HG03575 (cell line): ENCODE data around the gene FANCC.
"Not testable (repeated sequence)": the region's sequence is repeated elsewhere in the genome, so short reads cannot be mapped to it uniquely, and the experiment has no call there.

Experiments
- ATAC-seq: cut with Tn5 transposase; IDR thresholded peaks from one replicate; pipeline ENCODE4 v1.9.1; 2021; ENCODE audit not compliant: unreplicated experiment, insufficient number of reproducible peaks, low FRiP score; ENCODE audit errors: extremely low read depth

FANCC gene

DNA sequence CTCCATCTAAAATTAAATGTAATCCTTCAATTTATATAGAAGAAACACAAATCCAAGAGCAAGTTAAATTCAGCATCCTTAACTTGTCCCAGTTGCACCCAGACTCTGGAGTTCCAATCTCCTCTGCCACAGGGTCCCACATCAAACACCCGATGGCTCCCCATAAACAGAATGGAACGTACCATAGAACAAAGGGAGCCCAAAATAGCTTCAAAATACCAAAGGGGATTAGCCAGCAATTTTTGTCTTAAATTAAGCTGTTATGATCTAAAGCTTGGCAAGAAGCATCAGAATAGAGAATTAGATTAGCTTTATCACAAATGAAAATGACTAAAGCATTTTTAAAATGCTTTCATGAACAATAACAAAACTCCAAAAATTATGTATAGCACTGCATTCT is 112.8 kb downstream of the FANCC start:
- no peak for ATAC-seq

DNA sequence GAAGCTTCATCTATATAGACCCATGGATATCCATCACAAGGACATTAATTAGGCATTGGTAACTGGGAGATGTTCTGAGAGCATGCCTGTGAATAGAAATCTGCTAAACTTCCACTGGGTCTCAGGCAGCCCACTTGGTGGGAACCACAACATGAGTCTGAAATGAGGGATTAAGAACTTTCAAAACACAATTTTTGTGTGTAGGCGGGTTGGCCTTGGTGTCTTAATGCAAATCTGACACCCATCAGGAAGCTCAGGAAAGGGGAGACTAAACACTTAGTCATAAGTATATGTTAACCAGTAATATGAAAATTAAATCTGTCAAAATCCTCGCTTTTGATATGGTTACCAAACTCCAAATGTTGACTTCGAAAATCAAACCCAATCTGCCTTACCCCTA is 113.2 kb downstream of the FANCC start:
- no peak for ATAC-seq

- not testable (repeated sequence) for ATAC-seq
Observed at GRCh38 chr9:95203019-95203418, 114.5 kb downstream of the FANCC start.

- no peak for ATAC-seq
Observed at GRCh38 chr9:95202076-95202681, 115.3 kb downstream of the FANCC start.

DNA sequence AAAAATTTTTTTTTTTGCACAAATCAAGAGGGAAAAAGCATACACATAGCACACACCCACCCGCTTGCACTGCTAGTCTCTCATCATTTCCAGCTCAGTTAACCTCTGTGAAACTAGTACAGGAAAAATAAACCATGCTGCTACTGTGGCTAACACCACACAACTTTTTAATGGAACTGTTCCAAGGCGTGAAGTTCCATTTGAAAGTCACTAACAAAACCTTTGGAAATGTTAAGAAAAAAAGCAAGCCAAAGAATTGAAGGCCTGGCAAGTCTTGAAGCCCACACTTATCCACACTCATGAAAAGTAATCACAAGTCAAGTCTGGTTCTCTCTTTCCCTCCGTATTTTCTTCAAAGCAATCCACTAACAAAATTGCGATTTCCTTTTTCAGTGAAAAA is 116.3 kb downstream of the FANCC start:
- ATAC-seq, result no peak

- no peak for ATAC-seq
Observed at GRCh38 chr9:95197692-95198271, 119.7 kb downstream of the FANCC start.

DNA sequence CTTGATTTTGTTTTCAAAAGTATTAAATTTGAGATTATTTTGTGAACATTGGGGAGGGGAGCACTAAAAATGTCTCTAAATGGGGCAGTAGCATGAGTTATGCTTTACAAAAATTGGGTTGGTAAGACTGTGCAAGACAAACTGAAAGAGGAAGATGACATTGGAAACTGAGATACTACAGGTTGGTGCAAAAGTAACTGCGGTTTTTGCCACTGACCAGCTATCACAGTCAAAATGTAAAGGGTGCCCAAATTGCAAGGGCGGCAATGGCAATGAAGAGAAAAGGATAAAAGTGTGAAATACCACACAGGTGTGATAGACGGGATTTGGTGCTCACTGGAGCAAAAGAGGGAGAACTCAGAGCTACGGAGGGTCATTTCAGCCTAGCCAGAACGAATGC is 124.0 kb downstream of the FANCC start:
- ATAC-seq, result no peak

GRCh38 chr9:95193067-95193466 is 124.4 kb downstream of the FANCC start:
- no peak for ATAC-seq

GRCh38 chr9:95192631-95193030 is 124.9 kb downstream of the FANCC start:
- no peak for ATAC-seq

DNA sequence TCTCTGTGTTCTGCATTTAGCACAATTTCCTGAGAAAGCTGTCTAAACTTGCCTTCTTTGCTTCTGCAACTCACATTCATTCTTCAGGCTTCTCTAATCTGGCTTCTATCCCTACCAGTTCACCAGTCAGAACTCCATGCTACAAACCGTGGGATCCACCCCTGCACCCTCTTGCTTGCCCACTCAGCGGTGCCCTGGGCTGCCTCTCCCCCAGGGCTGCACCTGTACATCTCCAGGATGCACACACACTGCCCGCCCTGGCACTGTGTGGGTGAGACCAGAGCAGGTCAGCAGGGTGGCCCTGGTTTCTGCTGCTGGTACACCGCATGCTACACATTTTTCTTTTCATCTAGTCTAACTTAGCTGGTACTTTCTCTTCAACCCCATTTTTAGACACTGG is 127.1 kb downstream of the FANCC start:
- ATAC-seq, result no peak

DNA sequence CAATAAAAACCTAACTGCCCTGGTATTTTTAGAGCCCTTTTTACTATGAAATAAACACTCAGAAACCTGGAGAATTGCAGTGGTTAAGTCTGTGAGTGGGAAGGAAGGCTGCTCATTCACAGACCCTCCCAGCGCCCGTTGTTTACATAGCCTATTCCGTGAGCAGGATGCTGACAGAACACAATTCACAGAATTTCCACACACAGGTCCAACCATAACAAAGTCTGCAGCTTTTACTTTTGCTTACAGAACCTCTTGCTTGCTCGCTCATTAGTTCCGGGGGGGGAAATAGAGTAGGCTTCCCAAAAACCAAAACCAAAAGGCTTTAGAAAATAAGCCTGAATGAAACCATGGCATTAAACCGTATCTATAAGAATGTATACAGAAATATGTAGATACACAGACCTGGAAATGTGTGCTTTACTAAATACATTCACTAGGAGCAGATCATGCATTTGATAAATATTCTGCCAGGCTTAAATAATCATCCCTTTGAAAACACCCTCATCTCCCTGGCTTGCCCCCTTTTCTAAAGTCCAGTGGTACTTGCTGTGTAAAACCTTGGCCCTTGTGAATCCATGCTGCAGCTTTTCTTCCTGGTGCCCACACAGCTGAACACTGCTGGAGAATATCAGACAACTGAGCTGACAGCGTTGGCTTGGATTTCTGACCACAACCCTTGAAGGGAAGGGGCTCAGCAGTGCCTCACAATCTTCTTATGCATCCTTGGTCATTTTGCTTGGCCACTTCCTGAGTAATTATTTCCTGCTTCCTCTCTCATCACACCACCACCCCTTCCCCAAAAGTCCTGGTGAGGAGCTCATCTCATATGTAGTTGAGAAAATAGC is 128.0 kb downstream of the FANCC start:
- ATAC-seq, result no peak

DNA sequence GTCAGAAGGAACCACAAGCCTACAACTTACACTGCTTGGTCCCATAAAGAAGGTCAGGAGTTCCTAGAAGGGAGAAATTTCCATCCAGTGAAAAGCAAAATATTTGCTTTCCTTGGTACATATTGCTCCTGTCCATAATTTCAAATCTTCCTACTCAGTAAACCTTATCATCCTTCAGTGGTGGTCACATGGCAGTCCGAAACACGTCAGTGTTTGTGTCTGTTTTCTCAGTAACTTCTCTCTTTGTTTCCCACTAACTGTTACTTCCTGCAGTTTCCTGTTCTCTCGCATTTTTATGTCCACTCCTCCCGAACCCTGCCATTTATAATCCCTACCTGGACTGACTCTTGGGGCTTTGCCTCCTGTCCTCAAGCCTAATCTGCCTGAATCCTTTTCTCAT is 129.1 kb downstream of the FANCC start:
- ATAC-seq, result no peak

DNA sequence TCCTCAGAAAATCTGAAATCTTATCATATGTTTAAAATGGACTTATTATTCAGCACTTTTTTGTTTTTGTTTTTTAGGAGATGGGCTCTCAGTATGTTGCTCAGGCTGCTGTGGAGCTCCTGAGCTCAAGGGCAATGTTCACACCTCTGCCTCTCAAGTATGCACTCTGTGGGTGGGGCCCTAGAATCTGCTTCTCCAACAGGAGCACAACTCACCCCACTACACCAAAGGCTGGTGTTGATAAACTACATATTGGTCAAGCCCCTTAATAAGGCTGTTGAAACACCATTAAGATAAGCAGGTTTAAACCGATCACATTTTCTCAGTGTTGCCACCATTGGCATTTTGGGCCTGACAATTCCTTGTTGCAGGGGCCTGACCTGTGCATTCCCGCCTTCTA is 131.6 kb downstream of the FANCC start:
- no peak for ATAC-seq

GRCh38 chr9:95182854-95183563 is 134.5 kb downstream of the FANCC start:
- no peak for ATAC-seq

DNA sequence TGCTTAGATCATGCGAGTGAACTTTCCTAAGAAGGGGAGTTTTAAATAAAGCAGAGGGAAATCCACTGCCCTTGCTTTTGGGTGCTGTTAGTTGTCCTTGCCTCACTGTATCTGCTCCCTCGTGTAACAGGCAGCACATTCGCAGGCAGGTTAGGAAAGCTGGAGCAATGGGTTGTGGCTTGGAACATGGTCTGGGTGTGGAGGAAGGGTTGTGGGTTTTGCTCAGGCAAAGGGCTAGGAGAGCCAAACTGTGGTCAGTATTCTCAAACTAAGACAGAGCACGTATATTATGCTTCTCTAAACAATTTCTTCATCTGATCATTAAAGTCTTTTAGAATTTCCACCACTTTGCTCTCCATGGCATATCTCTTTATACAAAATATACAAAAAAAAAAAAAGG is 135.7 kb downstream of the FANCC start:
- no peak for ATAC-seq

DNA sequence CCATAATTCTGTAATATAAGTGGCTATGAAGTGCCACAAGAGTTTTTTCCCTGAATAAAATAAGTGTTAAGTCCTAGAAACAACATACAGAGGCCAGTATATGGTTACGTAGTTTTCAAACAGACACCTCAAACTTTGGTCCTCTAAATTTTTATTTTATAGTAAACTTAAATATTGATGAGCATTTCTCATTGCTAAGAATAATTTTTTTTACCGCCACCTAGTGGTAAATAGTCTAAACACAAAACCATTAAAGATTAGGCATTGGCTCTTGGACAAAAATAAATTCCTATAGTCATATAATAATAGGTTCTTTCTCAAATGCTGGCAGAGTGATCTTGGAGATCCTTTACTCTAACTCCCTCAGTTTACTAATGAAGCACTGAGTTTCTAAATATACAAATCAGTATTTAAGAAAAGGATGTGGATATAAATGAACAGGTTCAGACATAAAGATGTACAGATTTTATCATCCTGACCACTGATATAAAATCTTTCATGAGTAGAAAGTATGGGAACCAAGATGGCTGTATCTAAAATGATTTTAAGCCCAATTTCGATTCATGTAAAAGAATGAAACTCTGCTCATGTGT is 136.2 kb downstream of the FANCC start:
- ATAC-seq, result no peak

GRCh38 chr9:95177617-95178016 is 139.9 kb downstream of the FANCC start:
- no peak for ATAC-seq

DNA sequence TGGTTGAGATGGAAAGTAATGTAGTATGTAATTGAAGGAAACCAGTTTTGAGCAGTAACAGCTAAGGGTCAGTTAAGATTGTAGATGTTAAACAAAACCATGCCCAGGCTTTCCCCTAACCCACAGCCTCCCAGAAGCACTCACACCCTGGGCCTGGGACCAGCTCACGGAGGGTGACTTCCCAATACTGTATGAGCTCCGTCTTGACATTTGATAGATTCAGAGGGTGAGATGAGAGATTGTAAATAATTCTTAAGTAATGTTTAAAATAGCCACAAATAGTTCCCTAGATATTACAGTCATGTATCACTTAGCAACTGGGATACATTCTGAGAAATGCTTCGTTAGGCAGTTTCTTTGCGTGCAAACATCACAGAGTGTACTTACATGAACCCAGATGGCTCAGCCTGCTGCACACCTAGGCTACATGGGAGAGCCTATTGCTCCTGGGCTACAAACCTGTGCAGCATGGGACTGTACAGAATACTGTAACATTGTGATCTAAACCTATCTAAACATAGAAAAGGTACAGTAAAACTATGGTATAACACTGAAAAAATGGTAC is 140.7 kb downstream of the FANCC start:
- no peak for ATAC-seq

DNA sequence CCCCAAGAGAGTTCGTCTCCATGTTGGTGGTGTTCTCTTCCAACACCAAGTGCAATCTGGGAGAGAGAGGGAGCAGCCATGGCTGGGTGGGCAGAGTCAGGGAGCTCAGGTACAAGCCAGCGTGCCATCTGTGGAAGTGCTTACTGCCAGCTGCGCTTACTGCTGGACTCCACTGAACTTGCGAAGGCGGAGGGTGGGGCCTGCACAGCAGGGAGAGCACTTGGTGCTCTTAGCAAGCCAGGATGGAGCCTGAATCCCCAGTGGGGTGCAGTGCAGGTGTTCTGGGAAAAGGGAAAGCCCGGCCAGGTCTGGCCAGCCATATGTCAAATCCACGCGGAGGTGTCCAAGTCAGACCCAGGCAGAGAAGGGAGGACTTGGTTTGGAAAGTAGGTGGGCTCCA is 142.0 kb downstream of the FANCC start:
- no peak for ATAC-seq
